ENCODE results near the gene KPNA6. TPM values are rescaled to one million over a fixed set of nuclear protein-coding genes. Genes with fewer than 3 reads are reported as not detected.
"Not testable (repeated sequence)": the region's sequence is repeated elsewhere in the genome, so short reads cannot be mapped to it uniquely, and the experiment has no call there.

The KPNA6 gene
- total RNA-seq, 1 donor from 2014 or later, result 24.2 TPM

- Histone ChIP-seq H3K4me3 (ENCODE audit: low read depth, low read length) (no peak overlapping the region), H3K36me3 (ENCODE audit: control insufficient read depth, insufficient read depth, low read length) (peaks cover 12% of the 10 kb centered on the region), H3K27me3 (ENCODE audit: control insufficient read depth, insufficient read depth, low read length) (no peaks in the 10 kb centered on the region)
- DNase-seq (ENCODE audit: low read depth) (no peak), FAIRE-seq (no peak)
- no peak for TF ChIP-seq CTCF (IDR thresholded peaks at IDR 0.05; ENCODE audit: insufficient read depth, low read length, severe bottlenecking)
Observed at GRCh38 chr1:32077451-32077850, 30.4 kb upstream of the KPNA6 start.

DNA sequence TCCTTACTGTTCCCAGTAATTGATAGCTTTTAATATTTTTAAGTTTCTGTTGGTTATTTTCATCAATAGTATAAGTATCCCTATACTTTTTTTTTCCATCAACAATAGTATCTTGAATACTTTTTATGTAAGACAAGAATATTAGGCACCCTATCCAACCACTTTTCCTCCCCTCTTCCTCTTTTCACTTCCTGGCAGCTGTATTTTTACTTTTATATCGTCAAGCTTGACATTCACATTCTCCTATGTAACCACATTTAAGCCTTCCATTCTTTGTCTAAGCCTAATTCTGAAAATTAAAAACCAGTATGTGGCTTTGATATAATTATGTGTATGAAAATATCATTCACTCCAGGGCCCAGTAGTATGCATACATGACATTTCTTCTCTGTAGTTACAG lies 25.8 kb upstream of the KPNA6 start:
- no peak for TF ChIP-seq CTCF (IDR thresholded peaks at IDR 0.05; ENCODE audit: insufficient read depth, low read length, severe bottlenecking)
- Histone ChIP-seq H3K27me3 (ENCODE audit: control insufficient read depth, insufficient read depth, low read length) (no peaks in the 10 kb centered on the region), H3K36me3 (ENCODE audit: control insufficient read depth, insufficient read depth, low read length) (peaks cover 8% of the 10 kb centered on the region), H3K4me3 (ENCODE audit: low read depth, low read length) (no peak overlapping the region)
- DNase-seq (ENCODE audit: low read depth) (no peak), FAIRE-seq (no peak)

DNA sequence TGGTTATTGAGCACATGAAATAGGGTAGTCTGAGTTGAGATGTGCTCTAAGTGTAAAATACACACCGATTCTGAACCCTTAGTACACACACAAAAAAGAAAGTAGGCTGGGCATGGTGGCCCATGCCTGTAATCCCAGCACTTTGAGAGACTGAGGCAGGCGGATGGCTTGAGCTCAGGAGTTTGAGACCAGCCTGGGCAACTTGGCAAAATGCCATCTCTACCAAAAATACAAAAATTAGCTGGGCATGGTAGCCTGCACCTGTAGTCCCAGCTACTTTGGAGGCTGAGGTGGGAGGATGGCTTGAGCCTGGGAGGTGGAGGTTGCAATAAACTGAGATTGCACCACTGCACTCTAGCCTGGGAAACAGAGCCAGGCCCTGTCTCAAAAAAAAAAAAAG lies 21.5 kb upstream of the KPNA6 start:
- not testable (repeated sequence) for H3K36me3 ChIP-seq (ENCODE audit: control insufficient read depth, insufficient read depth, low read length); H3K27me3 ChIP-seq (ENCODE audit: control insufficient read depth, insufficient read depth, low read length); H3K4me3 ChIP-seq (ENCODE audit: low read depth, low read length); FAIRE-seq; DNase-seq (ENCODE audit: low read depth)

DNA sequence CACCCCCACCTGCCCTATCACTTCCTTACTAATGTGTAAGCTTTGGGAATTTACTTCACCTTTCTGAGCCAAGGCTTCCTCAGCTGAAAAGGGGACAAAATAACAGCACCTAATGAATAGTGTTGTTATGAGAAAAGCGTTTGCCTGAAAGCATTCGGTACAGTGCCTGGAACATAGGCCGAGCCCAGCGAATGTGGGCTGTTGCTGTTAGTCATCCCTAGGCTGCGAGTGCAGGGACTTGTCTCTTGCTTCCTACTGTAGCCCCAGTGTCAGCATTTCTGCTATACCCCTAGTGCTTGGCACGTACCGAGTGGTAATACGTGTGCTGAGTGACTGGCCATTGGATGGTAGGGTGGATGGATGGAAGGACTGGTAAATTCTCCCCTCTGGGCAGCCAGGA lies 16.7 kb upstream of the KPNA6 start:
- DNase-seq (ENCODE audit: low read depth) (no peak), FAIRE-seq (no peak)
- Histone ChIP-seq H3K4me3 (ENCODE audit: low read depth, low read length) (no peak overlapping the region), H3K36me3 (ENCODE audit: control insufficient read depth, insufficient read depth, low read length) (peaks cover 11% of the 10 kb centered on the region), H3K27me3 (ENCODE audit: control insufficient read depth, insufficient read depth, low read length) (no peaks in the 10 kb centered on the region)
- TF ChIP-seq CTCF (IDR thresholded peaks at IDR 0.05; ENCODE audit: insufficient read depth, low read length, severe bottlenecking), result no peak

GRCh38 chr1:32091591-32091990 lies 16.3 kb upstream of the KPNA6 start:
- no peak for FAIRE-seq
- H3K36me3 ChIP-seq (ENCODE audit: control insufficient read depth, insufficient read depth, low read length), result peaks cover 12% of the 10 kb centered on the region

DNA sequence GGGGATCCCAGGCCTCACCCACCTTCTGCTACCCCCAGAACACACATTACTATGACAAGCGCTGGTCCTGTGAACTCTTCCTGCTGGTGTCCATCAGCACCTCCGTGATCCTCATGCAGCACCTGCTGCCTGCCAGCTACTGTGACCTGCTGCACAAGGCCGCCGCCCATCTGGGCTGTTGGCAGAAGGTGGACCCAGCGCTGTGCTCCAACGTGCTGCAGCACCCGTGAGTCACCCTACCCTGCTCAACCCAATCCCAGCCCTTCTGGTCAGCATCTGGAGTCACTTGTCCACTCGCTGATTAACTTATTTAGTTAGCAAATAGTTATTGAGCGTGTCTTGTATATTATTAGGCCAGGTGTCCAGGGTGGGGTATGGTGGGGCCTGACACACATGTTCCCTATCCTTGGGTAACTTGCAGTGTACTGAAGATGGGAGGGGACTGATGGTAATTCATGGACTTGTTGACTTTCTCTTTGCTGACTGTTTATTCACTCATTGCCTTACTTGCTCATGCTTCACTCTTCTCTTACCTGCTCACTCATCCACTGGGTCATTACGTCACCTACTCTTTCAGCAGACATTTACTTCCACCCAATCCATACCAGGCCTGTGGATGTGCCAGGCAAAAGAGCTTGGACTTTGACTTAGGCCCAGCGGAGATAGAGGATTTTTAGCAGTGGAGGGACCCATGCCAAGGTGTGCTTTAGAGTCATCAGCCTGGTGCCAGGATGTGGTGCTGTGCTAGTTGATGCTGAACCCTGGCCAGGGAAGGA lies 12.9 kb upstream of the KPNA6 start:
- Histone ChIP-seq H3K36me3 (ENCODE audit: control insufficient read depth, insufficient read depth, low read length) (peaks cover 12% of the 10 kb centered on the region), H3K27me3 (ENCODE audit: control insufficient read depth, insufficient read depth, low read length) (no peaks in the 10 kb centered on the region), H3K4me3 (ENCODE audit: low read depth, low read length) (no peak overlapping the region)
- FAIRE-seq (peak; percentile 36), DNase-seq (ENCODE audit: low read depth) (peak; percentile 76)
- TF ChIP-seq CTCF (IDR thresholded peaks at IDR 0.05; ENCODE audit: insufficient read depth, low read length, severe bottlenecking), result no peak

More at GRCh38 chr1:32091591-32091990, 16.3 kb upstream of the KPNA6 start:
- H3K4me3 ChIP-seq (ENCODE audit: low read depth, low read length), result no peak overlapping the region
- no peak for TF ChIP-seq CTCF (IDR thresholded peaks at IDR 0.05; ENCODE audit: insufficient read depth, low read length, severe bottlenecking)
- DNase-seq (ENCODE audit: low read depth), result no peak
- H3K27me3 ChIP-seq (ENCODE audit: control insufficient read depth, insufficient read depth, low read length), result no peaks in the 10 kb centered on the region

Data from bronchial epithelial cell (primary cell).